Transverse colon (tissue), 4 donors: Measurements from ENCODE around the gene MACROH2A1. TPM values are rescaled to one million over a fixed set of nuclear protein-coding genes. Genes with fewer than 3 reads are reported as not detected.

Experiments
- DNase-seq: peaks from one replicate; pipeline ENCODE4 v3.0.0-alpha.2; 2019
- H3K27ac ChIP-seq, 4 donors: fragments of 200-600 bp; sonication (generic); 2 replicates each; pipeline ENCODE4 v1.5.1; 2016 to 2018; ENCODE audit warnings: inconsistent platforms in 4 of 4
- H3K27me3 ChIP-seq: fragments of 200-600 bp; sonication (generic); 2 replicates; pipeline ENCODE4 v1.5.1; 2017; ENCODE audit warnings: inconsistent platforms
- H3K36me3 ChIP-seq, 4 donors: fragments of 200-600 bp; sonication (generic); 2 replicates each; pipeline ENCODE4 v1.5.1; 2017 to 2019; ENCODE audit warnings: inconsistent platforms in 4 of 4
- H3K4me1 ChIP-seq, 4 donors: fragments of 200-600 bp; sonication (generic); 2 replicates each; pipeline ENCODE4 v1.5.1; 2017 to 2020; ENCODE audit warnings: inconsistent platforms in 4 of 4
- H3K4me3 ChIP-seq, 4 donors: fragments of 200-600 bp; sonication (generic); 1 replicate in 1 of 4; 2 replicates in 3 of 4; pipeline versions ENCODE4 v1.5.1 to v1.6.1; 2017 to 2019; ENCODE audit warnings: inconsistent platforms in 4 of 4
- H3K9me3 ChIP-seq, 2 donors: fragments of 200-600 bp; sonication (generic); 2 replicates each; pipeline ENCODE4 v1.5.1; 2017 to 2019; ENCODE audit warnings: inconsistent platforms in 2 of 2
- EP300 ChIP-seq: sonication (generic); formaldehyde crosslinking; IDR thresholded peaks from one replicate; pipeline ENCODE4 v1.6.1; 2017; ENCODE audit warnings: antibody characterized with exemption, low read depth
- POLR2A ChIP-seq: fragments of 450-650 bp; IDR thresholded peaks from one replicate; pipeline ENCODE4 v1.6.1; 2016; ENCODE audit warnings: antibody characterized with exemption, mild to moderate bottlenecking, moderate library complexity
- POLR2AphosphoS5 ChIP-seq, 3 donors: sonication (generic); formaldehyde crosslinking; IDR thresholded peaks; one replicate each; pipeline ENCODE4 v1.6.1; 2016; ENCODE audit warnings: antibody characterized with exemption in 3 of 3
- WGBS, 2 donors: methylation state at CpG; one replicate each; pipeline ENCODE4 v1.1.5; 2018; ENCODE audit warnings: low coverage in 1 of 2; 5-methylcytosine and 5-hydroxymethylcytosine counted together
- in situ Hi-C, 4 donors: fragments of 200-750 bp; cut with MboI; loops; one replicate each; pipeline versions ENCODE4 v1.15.0 to v1.15.1; 2017; ENCODE audit warnings: low sequenced_read_pairs in 3 of 4, low pct_ligation_motif_present in 1 of 4, low pct_unique_long_range_greater_than_20kb in 1 of 4
- intact Hi-C: fragments of 100-400 bp; cut with DNase I; formaldehyde crosslinking; loops from one replicate; pipeline ENCODE4 v1.15.1; 2023; ENCODE audit warnings: low total_unique reads
- total RNA-seq, 4 donors: library from RNA; depleted of rRNA; stranded (reverse); fragments of >200 nt; gene quantifications; one replicate each; pipeline ENCODE4 v1.1.0, GENCODE V29; 2016
- TF ChIP-seq, protein P1 (sequence below), 5 experiments: fragments of 200-600 bp in 3 of 5; fragments of 450-650 bp in 2 of 5; sonication (generic) in 3 of 5; IDR thresholded peaks; 1 replicate in 2 of 5; 2 replicates in 3 of 5; pipeline ENCODE4 v1.5.1; 2016 to 2017; ENCODE audit warnings: antibody characterized with exemption in 5 of 5, inconsistent platforms in 3 of 5, mild to moderate bottlenecking in 2 of 5, moderate library complexity in 1 of 5

The MACROH2A1 gene
- total RNA-seq, 4 donors from 2014 or later = 190 to 348 (median 314) TPM

DNA sequence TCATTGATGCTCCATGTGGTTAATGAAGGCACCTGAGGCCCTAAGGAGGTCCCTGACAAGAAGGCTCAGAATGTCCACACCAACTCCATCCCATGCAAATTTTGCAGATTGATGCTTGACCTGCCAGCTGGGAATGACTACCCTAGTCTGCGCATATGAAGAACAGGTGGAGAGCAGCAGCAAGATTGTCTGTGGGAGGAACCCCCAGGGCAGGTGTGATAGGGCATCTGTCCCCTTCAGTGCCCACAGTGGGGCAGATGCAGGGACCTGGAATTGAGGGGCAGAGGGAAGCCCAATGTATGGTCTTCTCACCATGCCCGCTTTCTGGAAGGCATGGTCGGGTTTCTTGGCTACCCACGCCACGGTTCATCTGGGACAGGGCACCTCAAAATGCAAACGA, 79.6 kb downstream of the MACROH2A1 start:
- intact Hi-C loops (no loop called here), in situ Hi-C loops (no loop called here)
- Histone ChIP-seq H3K4me3 (no peak overlapping the region), H3K36me3 (no peaks in the 10 kb centered on the region), H3K9me3 (no peaks in the 10 kb centered on the region), H3K27ac (no peak overlapping the region), H3K4me1 (peaks cover 3 to 9% (median 8%) of the 10 kb centered on the region in 4 donors), H3K27me3 (no peaks in the 10 kb centered on the region)
- TF ChIP-seq POLR2A (no peak), POLR2AphosphoS5 (IDR thresholded peaks at IDR 0.05) (no peak), EP300 (no peak)
- TF ChIP-seq, protein P1, sequence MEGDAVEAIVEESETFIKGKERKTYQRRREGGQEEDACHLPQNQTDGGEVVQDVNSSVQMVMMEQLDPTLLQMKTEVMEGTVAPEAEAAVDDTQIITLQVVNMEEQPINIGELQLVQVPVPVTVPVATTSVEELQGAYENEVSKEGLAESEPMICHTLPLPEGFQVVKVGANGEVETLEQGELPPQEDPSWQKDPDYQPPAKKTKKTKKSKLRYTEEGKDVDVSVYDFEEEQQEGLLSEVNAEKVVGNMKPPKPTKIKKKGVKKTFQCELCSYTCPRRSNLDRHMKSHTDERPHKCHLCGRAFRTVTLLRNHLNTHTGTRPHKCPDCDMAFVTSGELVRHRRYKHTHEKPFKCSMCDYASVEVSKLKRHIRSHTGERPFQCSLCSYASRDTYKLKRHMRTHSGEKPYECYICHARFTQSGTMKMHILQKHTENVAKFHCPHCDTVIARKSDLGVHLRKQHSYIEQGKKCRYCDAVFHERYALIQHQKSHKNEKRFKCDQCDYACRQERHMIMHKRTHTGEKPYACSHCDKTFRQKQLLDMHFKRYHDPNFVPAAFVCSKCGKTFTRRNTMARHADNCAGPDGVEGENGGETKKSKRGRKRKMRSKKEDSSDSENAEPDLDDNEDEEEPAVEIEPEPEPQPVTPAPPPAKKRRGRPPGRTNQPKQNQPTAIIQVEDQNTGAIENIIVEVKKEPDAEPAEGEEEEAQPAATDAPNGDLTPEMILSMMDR (IDR thresholded peaks at IDR 0.05) = no peak
- DNase-seq = no peak
- 89 to 98% methylated on average over 5 to 6 of the region's 6 CpGs for WGBS, 2 donors

DNA sequence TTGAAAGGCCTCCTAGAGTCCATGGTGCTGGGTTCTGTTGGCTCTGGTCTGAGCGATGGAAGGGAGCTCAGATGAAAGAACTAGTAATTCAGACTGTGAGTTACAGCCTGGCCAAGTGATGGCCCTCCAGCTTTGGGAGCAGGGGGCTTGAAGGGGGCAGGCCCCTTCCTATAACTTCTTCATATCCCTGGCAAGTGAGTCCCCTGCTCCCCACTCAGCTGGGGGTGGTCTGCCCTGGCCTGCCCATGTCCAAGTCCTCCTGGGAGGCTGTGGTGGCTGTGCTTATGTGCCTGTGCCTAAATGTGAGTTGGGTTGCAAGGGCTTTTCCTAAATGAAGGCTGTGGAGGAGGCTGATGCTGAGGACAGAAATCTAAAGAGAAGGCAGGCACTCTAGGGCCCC, 80.1 kb downstream of the MACROH2A1 start:
- no peak for DNase-seq
- WGBS, 2 donors = 100% methylated on average over 1 of the region's 1 CpG; no CpG with 5 or more reads in 1 of the 2 donors
- TF ChIP-seq, protein P1 (IDR thresholded peaks at IDR 0.05) = no peak
- TF ChIP-seq POLR2AphosphoS5 (IDR thresholded peaks at IDR 0.05) (no peak), EP300 (no peak), POLR2A (no peak)
- no peak overlapping the region for H3K4me3 ChIP-seq
- no peaks in the 10 kb centered on the region for H3K27me3 ChIP-seq
- H3K9me3 ChIP-seq = no peaks in the 10 kb centered on the region
- peaks cover 0 to 4% (median 3%) of the 10 kb centered on the region in 4 donors for H3K4me1 ChIP-seq
- in situ Hi-C loops (no loop called here), intact Hi-C loops (no loop called here)
- H3K27ac ChIP-seq = no peak overlapping the region
- no peaks in the 10 kb centered on the region for H3K36me3 ChIP-seq

DNA sequence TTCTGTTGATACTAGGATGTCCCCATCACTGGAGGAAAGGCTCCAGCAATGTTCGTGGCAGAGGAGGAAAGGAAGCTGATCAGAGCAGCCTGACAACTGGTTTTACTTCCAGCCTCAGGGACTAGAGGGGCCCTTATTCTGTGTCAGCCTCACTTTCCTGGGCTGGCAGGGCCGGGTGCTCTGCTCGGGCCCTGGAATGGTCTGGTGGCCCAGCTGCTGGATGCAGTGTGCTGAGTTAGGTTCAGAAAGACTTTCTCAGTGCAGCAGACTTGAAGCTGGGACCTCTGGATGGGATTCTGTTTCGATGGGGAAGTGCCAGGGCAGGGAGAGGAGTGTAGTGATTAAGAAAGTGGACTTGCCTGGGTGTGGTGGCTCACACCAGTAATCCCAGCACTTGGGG, 81.0 kb downstream of the MACROH2A1 start:
- 90% methylated on average over 4 of the region's 4 CpGs; no CpG with 5 or more reads in 1 of the 2 donors for WGBS, 2 donors
- TF ChIP-seq POLR2AphosphoS5 (IDR thresholded peaks at IDR 0.05) (no peak), POLR2A (no peak), EP300 (no peak)
- TF ChIP-seq, protein P1 (IDR thresholded peaks at IDR 0.05) = no peak
- Histone ChIP-seq H3K9me3 (no peaks in the 10 kb centered on the region), H3K4me3 (no peak overlapping the region), H3K27me3 (no peaks in the 10 kb centered on the region), H3K27ac (no peak overlapping the region), H3K4me1 (no peaks in the 10 kb centered on the region), H3K36me3 (no peaks in the 10 kb centered on the region)
- no peak for DNase-seq
- intact Hi-C loops = no loop called here
- in situ Hi-C loops = no loop called here

DNA sequence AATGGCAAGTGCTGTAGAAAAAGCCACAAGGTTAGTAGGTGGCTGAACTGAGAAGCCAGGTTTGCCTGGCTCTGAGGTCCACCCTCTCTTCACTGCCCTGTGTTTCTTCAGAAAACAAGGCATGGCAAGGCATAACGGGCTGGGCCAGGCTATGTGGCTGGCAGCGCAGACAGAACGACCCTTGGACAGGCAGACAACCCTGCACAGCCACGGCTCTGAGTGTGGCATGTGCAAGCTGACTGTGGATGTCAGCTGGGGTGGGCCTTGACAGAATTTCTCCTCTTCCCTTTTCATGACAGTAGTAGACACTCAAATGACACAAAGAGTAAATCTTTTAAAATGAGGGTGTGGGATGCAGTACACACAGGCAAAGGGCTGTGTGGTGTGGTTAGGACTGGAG, 81.7 kb downstream of the MACROH2A1 start:
- Histone ChIP-seq H3K27ac (no peak overlapping the region), H3K4me1 (no peaks in the 10 kb centered on the region), H3K27me3 (no peaks in the 10 kb centered on the region), H3K36me3 (no peaks in the 10 kb centered on the region), H3K9me3 (no peaks in the 10 kb centered on the region), H3K4me3 (no peak overlapping the region)
- intact Hi-C loops (no loop called here), in situ Hi-C loops (no loop called here)
- WGBS, 2 donors = 72 to 80% methylated on average over 4 of the region's 4 CpGs
- TF ChIP-seq, protein P1 (IDR thresholded peaks at IDR 0.05) = no peak
- TF ChIP-seq POLR2A (no peak), EP300 (no peak), POLR2AphosphoS5 (IDR thresholded peaks at IDR 0.05) (no peak)
- no peak for DNase-seq
